Gastroesophageal sphincter (tissue), 4 donors: ENCODE results near the gene THRB. TPM values are rescaled to one million over a fixed set of nuclear protein-coding genes. Genes with fewer than 3 reads are reported as not detected.

ENCODE experiments used
- ATAC-seq: fragments of 150-250 bp; one replicate; pipeline ENCODE4 v1.9.1; 2016; ENCODE audit warnings: mild to moderate bottlenecking, moderate library complexity
- H3K27ac ChIP-seq, 4 donors: fragments of 200-600 bp; sonication (generic) in 3 of 4; 1 replicate in 3 of 4; 2 replicates in 1 of 4; pipeline ENCODE4 v1.5.1; 2016 to 2019
- H3K27me3 ChIP-seq: fragments of 200-600 bp; sonication (generic); one replicate; pipeline ENCODE4 v1.5.1; 2019
- H3K36me3 ChIP-seq, 2 donors: fragments of 200-600 bp; sonication (generic); one replicate each; pipeline ENCODE4 v1.5.1; 2019; ENCODE audit warnings: control low read depth in 1 of 2
- H3K4me1 ChIP-seq, 3 donors: fragments of 200-600 bp; sonication (generic); 1 replicate in 2 of 3; 2 replicates in 1 of 3; pipeline ENCODE4 v1.5.1; 2016 to 2019; ENCODE audit warnings: control low read depth in 2 of 3
- H3K4me3 ChIP-seq, 2 donors: fragments of 200-600 bp; sonication (generic); one replicate each; pipeline ENCODE4 v1.5.1; 2019; ENCODE audit warnings: mild to moderate bottlenecking in 1 of 2, moderate library complexity in 1 of 2
- H3K9me3 ChIP-seq, 3 donors: fragments of 200-600 bp; sonication (generic); one replicate each; pipeline ENCODE4 v1.5.1; 2017 to 2019; ENCODE audit warnings: control low read depth in 2 of 3
- CTCF ChIP-seq, 4 experiments: fragments of 200-600 bp in 2 of 4; fragments of 450-650 bp in 2 of 4; sonication (generic) in 1 of 4; IDR thresholded peaks; one replicate each; pipeline ENCODE4 v1.5.1; 2017 to 2019; ENCODE audit warnings: antibody characterized with exemption in 4 of 4, mild to moderate bottlenecking in 2 of 4, moderate library complexity in 2 of 4
- EP300 ChIP-seq: sonication (generic); formaldehyde crosslinking; IDR thresholded peaks from one replicate; pipeline ENCODE4 v1.6.1; 2017; ENCODE audit warnings: antibody characterized with exemption, mild to moderate bottlenecking
- POLR2A ChIP-seq, 2 donors: fragments of 450-650 bp; IDR thresholded peaks; one replicate each; pipeline ENCODE4 v1.6.1; 2017; ENCODE audit warnings: antibody characterized with exemption in 2 of 2, mild to moderate bottlenecking in 2 of 2, moderate library complexity in 1 of 2
- POLR2AphosphoS5 ChIP-seq: sonication (generic); formaldehyde crosslinking; IDR thresholded peaks from one replicate; pipeline ENCODE4 v1.6.1; 2017; ENCODE audit warnings: antibody characterized with exemption
- WGBS, 2 donors: methylation state at CpG; one replicate each; pipeline ENCODE4 v1.1.5; 2018; ENCODE audit warnings: low coverage in 1 of 2; 5-methylcytosine and 5-hydroxymethylcytosine counted together
- total RNA-seq, 4 donors: library from RNA; depleted of rRNA; stranded (reverse); fragments of >200 nt; gene quantifications; one replicate each; pipeline ENCODE4 v1.1.0, GENCODE V29; 2016

Gene THRB
- total RNA-seq, 4 donors from 2014 or later: 42.5 to 61.9 (median 55.8) TPM

GRCh38 chr3:24407980-24408680 lies 86.5 kb downstream of the THRB start:
- no peak for TF ChIP-seq CTCF (IDR thresholded peaks at IDR 0.05)
- TF ChIP-seq POLR2AphosphoS5: no peak
- Histone ChIP-seq H3K4me1 (peaks cover 0 to 8% (median 0%) of the 10 kb centered on the region in 3 donors), H3K36me3 (no peaks in the 10 kb centered on the region), H3K27me3 (no peaks in the 10 kb centered on the region), H3K9me3 (no peaks in the 10 kb centered on the region), H3K4me3 (no peak overlapping the region), H3K27ac (no peak overlapping the region)
- WGBS, 2 donors: 49 to 55% methylated on average over 3 of the region's 3 CpGs
- ATAC-seq: no peak

GRCh38 chr3:24406900-24407299 lies 87.8 kb downstream of the THRB start:
- Histone ChIP-seq H3K4me3 (no peak overlapping the region), H3K4me1 (peaks cover 0 to 10% (median 0%) of the 10 kb centered on the region in 3 donors), H3K27me3 (no peaks in the 10 kb centered on the region), H3K27ac (no peak overlapping the region), H3K9me3 (no peaks in the 10 kb centered on the region), H3K36me3 (no peaks in the 10 kb centered on the region)
- WGBS, 2 donors: 89% methylated on average over 3 to 4 of the region's 4 CpGs
- no peak for TF ChIP-seq EP300
- ATAC-seq: no peak

DNA sequence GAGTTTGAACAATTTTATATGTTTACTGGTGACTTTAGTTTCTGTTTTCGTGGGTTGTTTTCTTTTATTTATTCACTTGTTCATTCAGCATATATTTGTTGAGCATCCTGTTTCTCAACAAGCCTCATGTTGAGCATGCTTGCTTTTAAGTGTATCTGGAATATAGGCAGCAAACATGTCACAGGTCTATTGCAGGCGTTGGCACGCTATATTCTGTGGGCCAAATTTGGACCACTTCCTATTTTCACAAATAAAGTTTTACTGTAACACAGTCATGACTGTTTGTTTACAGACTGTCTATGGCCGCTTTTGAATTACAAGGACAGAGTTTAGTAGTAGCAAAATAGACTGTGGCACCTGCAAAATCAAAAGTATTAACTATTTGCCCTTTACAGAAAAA lies 89.6 kb downstream of the THRB start:
- TF ChIP-seq CTCF (IDR thresholded peaks at IDR 0.05) (no peak), EP300 (no peak), POLR2A (IDR thresholded peaks at IDR 0.05) (no peak), POLR2AphosphoS5 (no peak)

DNA sequence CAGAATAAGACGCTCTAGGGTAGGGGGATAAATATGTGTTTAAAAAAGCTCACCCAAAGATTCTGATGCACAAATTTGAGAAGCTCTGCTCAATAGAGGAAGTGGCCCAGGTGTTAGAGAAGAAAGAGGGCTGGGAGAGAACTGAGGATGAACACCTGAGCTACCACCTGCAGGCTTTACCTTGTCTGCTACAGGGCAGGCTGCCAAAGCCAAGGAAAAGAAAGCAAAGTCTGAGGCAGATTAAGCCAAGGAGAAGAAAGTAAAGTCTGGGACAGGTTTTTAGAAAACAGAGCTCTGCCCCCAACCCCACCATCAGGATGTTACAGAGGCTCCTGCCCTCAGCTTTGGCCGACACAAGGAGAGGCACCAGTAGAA lies 92.9 kb downstream of the THRB start:
- Histone ChIP-seq H3K4me3 (no peak overlapping the region), H3K36me3 (no peaks in the 10 kb centered on the region), H3K9me3 (no peaks in the 10 kb centered on the region), H3K27me3 (no peaks in the 10 kb centered on the region), H3K4me1 (peaks cover 0 to 36% (median 7%) of the 10 kb centered on the region in 3 donors), H3K27ac (peak overlapping the region in 1 of 4 donors; percentile 11)
- no peak for ATAC-seq
- TF ChIP-seq CTCF (IDR thresholded peaks at IDR 0.05) (no peak), POLR2AphosphoS5 (no peak), POLR2A (IDR thresholded peaks at IDR 0.05) (no peak), EP300 (no peak)
- WGBS, 2 donors: 46% methylated on average over 2 of the region's 2 CpGs; no CpG with 5 or more reads in 1 of the 2 donors

More for the DNA sequence above, 89.6 kb downstream of the THRB start:
- Histone ChIP-seq H3K27ac (no peak overlapping the region), H3K4me1 (peaks cover 0 to 24% (median 4%) of the 10 kb centered on the region in 3 donors), H3K4me3 (no peak overlapping the region), H3K36me3 (no peaks in the 10 kb centered on the region), H3K27me3 (no peaks in the 10 kb centered on the region), H3K9me3 (no peaks in the 10 kb centered on the region)
- no peak for ATAC-seq
- WGBS, 2 donors: 91 to 92% methylated on average over 4 of the region's 4 CpGs

- 28 to 31% methylated on average over 4 to 5 of the region's 5 CpGs for WGBS, 2 donors
- TF ChIP-seq EP300 (no peak), POLR2AphosphoS5 (peak; percentile 45), CTCF (IDR thresholded peaks at IDR 0.05) (no peak), POLR2A (IDR thresholded peaks at IDR 0.05) (no peak)
- no peak overlapping the region for H3K4me3 ChIP-seq
- H3K4me1 ChIP-seq: peaks cover 0 to 37% (median 7%) of the 10 kb centered on the region in 3 donors
- no peaks in the 10 kb centered on the region for H3K9me3 ChIP-seq
- peak overlapping the region in 1 of 4 donors; percentile 11 for H3K27ac ChIP-seq
- no peaks in the 10 kb centered on the region for H3K36me3 ChIP-seq
- peak; percentile 48 for ATAC-seq
- no peaks in the 10 kb centered on the region for H3K27me3 ChIP-seq
Observed at GRCh38 chr3:24401090-24401810, 93.4 kb downstream of the THRB start.
